ENCODE data around the gene PEX26.
"Not testable (repeated sequence)": the region's sequence is repeated elsewhere in the genome, so short reads cannot be mapped to it uniquely, and the experiment has no call there.

PEX26 gene

DNA sequence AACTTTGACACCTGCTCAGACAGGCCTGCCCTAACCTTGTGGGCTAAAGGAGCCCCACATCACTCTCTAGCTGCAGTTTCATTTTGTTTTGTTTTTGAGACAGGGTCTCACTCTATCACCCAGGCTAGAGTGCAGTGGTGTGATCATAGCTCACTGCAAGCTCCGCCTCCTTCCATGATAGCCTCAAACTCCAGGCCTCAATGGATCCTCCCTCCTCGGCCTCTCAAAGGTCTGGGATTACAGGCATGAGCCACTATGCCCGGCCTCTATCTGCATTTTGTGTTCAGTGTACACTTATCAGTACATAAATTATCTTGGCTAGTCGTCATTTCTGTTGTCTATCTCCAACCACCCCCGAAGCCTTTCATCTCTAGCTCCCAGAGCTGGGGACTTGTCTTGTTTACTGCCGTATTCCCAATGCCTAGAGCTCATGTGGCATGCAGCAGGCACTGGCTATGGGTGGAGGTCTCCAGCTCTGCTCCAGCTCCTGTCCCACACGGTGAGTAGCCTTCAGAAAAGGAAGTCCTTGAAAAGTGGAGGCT, 22.1 kb upstream of the PEX26 start:
- in situ Hi-C loops (cut with MboI; ENCODE audit: low pct_unique_long_range_greater_than_20kb, low sequenced_read_pairs) = no loop called here
- no peak for DNase-seq

DNA sequence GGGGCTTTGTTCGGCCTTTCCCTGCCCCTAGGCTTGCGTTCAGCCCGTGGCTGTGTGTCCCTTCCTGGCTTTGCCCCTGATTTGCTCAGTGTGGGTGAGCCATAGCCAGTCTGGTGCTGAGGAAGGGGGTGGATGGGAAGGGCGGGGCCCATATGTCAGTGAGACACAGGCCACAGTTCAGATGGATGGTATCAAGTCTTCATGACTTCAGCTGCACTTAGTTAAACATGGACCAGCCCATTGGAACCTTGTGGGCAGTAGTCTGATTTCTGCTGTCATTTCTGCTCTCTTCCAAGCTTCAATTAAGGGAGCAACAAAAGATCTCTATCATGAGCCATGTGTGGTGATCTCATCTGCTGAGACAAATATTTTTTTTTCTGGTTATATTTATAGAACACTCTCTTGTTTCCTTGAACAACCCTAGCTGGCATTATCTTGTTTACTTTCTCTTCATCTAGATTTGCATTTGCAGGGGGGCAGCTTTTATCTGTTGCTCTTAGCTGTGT, 21.6 kb upstream of the PEX26 start:
- in situ Hi-C loops (cut with MboI; ENCODE audit: low pct_unique_long_range_greater_than_20kb, low sequenced_read_pairs) = no loop called here
- DNase-seq = no peak

DNA sequence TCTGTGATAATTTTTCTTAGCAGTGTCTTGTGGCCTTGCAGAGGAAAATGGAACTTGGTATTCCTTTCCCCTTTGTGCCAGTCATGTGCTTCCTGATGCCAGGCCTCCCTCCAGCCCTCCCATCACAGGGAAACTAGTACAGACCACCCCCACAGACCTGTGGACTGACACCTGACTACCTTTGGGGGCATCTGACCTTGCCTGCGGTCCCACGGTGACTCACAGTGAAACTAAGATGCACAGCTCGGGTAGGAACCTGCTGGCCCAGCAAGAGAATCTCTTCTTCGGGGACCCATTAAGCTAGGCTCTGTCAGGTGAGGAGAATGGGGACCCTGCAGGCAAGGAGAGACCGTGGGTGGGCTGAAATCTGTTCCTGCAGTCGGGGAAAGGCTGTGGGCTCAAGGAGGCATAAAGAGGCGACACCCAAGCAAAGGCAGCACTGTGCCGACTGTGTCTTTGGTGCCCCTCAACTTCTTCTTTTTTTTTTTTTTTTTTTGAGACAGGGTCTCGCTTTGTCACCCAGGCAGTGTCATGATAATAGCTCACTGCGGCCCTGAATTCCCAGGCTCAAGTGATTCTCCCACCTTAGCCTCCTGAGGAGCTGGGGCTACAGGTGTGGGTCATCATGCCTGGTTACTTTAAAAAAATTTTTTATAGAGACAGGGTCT, 20.8 kb upstream of the PEX26 start:
- in situ Hi-C loops (cut with MboI; ENCODE audit: low pct_unique_long_range_greater_than_20kb, low sequenced_read_pairs) = no loop called here
- no peak for DNase-seq

DNA sequence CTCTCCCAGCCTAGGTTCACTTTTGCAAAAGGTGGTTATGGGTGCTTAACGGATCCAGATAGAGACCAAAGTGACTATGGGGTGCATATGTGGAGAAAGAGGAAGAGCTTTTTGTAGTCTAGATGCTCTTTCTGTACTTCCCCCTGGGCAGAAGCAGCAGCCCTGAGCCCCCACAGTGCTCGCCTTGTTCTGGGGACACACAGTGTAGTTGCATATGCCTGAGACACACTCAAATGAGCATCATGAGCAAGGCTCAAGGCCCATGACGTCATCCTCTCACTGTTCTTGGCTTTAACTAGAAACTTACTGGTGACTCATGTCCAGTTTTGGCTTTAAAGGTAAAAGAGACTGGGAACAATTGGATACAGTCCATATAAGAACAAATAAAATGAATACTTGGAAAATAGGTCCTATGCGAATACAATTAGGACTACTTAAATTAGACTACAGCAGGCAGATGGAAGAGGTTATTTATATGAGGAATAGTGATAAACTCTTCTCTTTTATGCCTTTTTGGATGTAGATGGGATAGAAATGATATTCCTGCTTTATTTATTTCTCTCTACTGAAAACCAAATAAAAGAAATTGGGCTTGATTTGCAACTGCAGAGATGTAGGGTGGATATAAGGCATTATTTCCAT, 20.1 kb upstream of the PEX26 start:
- peak; percentile 18 for DNase-seq
- in situ Hi-C loops (cut with MboI; ENCODE audit: low pct_unique_long_range_greater_than_20kb, low sequenced_read_pairs) = no loop called here

DNA sequence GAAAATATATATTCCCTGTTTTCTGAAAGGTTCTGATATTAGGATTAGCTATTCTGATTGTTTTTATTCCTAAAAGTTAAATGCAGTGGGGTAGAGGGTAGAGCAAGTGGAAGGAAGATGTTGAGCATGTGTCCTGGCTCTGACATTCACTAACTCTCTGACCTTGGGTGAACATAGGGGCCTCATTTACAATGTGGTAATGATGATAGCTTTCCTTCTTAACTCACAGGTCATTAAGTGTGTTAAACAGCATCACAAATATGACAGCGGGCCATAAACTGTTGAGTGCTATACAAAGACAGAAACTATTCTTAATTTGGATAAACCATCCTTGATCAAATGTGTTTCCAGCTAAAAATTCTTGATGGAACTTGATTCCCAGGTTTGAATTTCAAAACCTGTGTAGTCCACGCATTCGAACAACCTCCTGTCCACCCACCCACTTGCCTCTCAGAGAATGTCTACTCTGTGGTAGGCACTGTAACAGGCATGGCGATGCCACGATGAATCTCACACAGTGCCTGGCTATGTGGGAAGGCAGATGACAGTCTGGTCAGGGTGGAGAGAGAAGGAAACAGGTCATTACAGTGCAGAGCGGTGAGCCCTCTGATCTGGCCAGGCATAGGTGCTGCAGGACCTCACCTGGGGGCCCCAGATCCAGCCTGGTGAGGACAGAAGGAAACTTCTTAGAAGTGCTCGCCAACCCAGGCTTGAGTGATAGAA, 19.3 kb upstream of the PEX26 start:
- in situ Hi-C loops (cut with MboI; ENCODE audit: low pct_unique_long_range_greater_than_20kb, low sequenced_read_pairs) = no loop called here
- DNase-seq = no peak

DNA sequence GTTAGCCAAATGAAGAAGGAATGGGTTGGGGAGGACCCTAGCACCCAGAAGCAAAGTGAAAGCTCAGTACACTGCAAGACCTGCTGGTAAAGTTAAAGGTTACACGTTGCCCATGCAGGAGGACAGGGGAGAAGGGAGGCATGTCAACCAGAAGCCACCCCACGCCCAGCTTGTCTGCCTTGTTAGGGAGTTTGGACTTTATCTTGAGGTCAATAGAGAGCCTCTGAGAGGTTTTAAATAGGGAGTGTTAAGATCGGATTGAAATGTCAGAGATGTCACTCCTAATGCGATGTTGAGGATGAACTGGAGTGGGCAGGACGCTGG, 18.7 kb upstream of the PEX26 start:
- in situ Hi-C loops (cut with MboI; ENCODE audit: low pct_unique_long_range_greater_than_20kb, low sequenced_read_pairs) = no loop called here

DNA sequence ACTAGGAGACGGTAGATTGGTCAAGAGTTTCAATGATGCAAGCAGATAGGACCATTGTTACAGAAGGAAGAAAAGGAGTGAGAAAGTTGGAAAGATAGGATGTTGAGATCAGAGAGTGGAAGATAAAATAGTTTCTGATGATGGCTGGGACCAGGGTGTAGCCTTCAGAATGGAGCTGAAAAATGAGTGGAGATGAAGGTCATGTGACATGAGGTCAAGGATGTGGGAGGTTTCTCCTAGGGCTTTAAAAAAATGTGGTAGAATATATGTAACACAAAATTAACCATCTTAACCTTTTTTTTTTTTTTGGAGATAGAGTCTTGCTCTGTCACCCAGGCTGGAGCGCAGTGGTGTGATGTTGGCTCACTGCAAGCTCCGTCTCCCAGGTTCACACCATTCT, 18.3 kb upstream of the PEX26 start:
- DNase-seq = no peak
- in situ Hi-C loops (cut with MboI; ENCODE audit: low pct_unique_long_range_greater_than_20kb, low sequenced_read_pairs) = no loop called here

More for the DNA sequence above, 18.7 kb upstream of the PEX26 start:
- DNase-seq = no peak

DNA sequence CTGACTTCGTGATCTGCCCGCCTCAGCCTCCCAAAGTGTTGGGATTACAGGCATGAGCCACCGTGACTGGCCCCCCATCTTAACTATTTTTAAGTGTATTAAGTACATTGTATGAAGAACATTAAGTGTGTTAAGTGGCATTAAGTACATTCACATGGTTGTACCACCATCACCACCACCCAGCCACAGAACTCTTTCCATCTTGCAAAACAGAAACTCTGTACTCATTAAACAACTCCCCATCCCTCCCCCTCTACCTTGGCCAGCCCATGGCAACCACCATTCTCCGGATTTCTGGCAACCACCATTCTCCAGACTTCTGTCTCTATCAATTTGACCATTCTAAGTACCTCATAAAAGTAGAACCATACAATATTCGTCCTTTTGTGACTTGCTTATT, 17.8 kb upstream of the PEX26 start:
- no peak for DNase-seq
- in situ Hi-C loops (cut with MboI; ENCODE audit: low pct_unique_long_range_greater_than_20kb, low sequenced_read_pairs) = no loop called here

DNA sequence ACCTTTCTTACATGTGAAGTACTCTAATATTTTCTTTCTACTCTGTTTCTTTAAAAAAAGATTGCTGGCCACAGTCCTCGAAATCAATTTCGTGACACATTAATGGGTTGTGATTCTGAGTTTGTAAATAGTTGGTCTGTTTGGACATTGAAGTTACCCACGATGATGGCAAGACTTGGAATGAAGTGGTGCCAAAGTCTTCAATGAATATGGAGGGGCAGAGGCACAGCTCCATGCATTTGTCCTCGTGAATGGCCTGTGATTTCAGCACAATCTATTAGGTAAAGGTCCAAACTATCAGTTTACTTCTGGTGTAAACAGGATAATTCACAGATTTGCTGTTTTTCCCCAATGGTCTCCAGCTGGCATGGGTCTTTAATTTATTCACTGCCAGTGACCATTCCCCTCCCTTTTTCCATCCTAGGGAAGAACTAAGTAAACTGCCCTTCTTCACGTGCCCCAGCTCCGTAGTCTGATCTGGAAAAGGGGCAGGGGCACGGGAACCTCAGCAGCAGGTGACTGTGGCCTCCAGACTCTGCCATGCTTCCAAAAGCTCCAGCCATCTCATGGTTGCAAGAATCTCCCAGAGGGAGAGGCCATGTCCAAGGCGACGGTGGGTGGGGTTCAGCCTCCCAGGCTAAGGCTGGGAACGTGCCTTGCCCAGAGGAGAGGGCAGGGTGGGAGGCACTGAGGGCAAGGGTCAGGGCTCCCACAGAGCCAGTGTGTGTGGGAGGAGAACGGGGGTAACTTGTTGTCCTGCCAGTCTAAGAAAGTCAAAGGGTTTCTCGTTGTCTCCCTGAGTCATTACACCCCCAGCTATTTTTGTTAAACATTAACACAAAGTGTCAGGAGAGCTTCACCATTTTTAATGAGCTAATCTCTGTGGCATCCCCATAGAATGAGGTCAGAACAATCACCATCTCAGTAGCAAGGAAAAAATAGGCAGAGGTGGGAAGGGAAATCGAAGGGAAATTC, 16.9 kb upstream of the PEX26 start:
- no peak for DNase-seq
- in situ Hi-C loops (cut with MboI; ENCODE audit: low pct_unique_long_range_greater_than_20kb, low sequenced_read_pairs) = no loop called here

DNA sequence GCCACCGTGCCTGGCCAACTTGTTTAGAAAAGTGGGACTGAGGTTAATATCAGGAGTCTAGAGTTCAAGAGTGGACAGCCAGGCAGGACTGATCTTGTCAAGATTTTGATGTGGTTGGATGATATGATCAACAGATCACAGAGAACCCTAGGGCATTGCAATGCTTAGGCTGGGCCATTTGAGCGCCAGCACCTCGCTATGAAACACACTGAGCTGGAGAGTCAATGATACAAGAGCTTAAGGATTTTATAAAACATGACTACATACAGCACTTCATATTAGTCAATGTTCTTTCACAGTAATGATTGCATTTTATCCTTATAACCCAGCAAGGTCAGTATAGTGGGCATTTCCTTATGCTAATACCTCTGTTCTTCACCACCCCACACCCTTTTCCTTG, 15.4 kb upstream of the PEX26 start:
- in situ Hi-C loops (cut with MboI; ENCODE audit: low pct_unique_long_range_greater_than_20kb, low sequenced_read_pairs) = no loop called here
- DNase-seq = no peak

DNA sequence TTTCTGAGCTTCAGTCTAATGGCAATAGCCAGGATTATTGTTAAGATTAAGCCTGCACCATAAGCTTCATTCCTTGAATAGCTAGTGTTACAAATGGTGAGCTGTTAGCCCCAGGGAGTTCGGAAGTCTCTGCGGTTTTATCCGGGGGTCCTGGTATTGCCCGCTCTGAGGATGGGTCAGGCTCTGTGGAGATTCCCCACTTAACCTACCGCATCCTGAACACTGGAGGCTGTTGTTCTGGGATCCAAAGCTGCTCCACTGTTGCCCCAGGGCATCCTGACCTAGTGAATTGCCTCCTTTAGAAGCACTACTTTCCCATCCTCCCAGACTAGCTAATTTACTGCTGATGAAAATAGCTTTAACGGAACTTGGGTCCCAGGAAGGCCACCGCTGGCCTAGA, 14.5 kb upstream of the PEX26 start:
- in situ Hi-C loops (cut with MboI; ENCODE audit: low pct_unique_long_range_greater_than_20kb, low sequenced_read_pairs) = no loop called here
- DNase-seq = no peak

DNA sequence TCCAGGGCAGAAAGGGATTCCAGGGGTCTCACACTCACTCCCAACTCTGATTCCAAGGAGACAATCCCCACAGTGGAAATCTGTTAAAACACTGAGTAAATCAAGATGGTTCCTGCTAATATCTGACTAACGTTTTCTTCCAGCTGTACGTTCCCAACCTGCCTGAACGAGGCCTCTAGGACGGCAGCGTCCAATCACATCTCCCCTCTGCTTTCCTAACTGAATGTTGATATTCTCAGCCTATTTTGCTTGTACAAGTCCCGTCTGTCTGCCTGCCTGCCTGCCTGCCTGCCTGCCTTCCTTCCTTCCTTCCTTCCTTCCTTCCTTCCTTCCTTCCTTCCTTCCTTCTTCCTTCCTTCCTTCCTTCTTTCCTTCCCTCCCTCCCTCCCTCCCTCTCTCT, 14.1 kb upstream of the PEX26 start:
- DNase-seq; in situ Hi-C loops (cut with MboI; ENCODE audit: low pct_unique_long_range_greater_than_20kb, low sequenced_read_pairs): not testable (repeated sequence)

DNA sequence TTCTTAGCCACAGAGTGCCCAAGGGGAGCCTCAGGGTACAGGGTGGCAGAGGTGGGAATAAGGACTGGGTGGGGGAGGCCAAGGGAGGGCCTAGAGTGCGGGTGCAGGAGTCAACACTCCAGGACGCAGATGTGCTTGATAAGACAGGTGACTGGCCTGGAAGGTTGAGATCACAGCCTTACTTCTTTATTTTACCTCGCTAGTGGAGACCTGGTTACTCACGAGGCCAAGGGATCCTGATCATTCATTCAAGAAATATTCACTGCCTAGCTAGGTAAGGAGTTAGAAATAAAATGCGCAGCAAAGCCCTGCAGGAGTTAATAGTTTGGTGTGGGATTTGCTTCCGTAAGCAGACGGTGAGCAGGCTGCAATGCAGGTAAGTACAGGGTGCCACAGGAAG, 13.2 kb upstream of the PEX26 start:
- in situ Hi-C loops (cut with MboI; ENCODE audit: low pct_unique_long_range_greater_than_20kb, low sequenced_read_pairs) = no loop called here

DNA sequence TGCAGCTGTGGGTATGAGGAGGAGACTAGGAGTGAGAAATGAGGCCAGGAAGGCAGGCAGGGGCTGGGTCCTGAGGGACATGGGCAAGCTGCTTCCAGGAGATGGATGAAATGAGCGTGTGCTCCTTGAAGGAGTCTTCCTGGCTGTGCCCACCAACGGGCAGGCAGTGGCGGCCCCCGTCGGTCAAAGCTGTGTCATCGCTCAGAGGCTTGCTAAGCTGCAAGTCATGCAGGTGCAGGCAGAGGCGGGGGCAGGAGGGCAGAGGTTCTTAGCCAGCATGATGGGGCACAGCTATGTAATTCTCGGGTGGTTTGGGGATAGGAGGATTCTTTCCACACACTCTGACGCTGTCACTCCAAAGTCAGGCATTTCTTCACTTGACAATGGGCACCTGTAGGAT, 12.5 kb upstream of the PEX26 start:
- DNase-seq = no peak
- in situ Hi-C loops (cut with MboI; ENCODE audit: low pct_unique_long_range_greater_than_20kb, low sequenced_read_pairs) = no loop called here

More for the DNA sequence above, 13.2 kb upstream of the PEX26 start:
- no peak for DNase-seq

DNA sequence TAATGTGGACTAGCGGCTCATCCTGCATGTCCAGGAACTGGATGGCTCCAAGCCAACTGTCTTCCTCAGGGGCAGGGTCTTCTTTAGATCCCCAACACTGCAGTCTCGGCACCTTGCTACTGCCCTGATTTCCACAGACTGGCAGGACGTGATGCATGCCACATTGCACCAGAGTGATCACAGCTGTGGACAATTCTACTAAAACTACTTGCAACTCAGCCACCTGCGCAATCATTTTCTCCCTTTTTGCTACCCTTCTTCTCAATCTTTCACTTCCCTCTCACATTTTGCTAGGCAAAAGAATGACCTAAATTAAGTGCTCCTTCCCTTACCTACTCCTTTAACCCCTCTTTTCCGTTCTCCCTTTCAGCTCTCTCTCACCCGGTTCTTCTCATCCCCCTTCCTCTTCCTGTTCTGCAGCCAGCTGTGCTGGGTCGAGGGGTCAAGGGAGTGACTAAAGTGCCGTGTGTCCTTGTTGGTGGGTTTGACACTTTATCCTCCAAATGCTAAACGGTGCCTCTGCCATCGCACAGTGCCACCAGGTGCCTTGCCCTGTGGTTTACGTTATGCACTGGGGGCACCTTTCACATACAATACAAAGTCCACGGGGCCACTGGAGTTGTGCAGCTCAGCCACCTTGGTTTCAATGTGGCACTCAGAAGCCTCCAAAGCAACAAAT, 11.5 kb upstream of the PEX26 start:
- no peak for DNase-seq
- in situ Hi-C loops (cut with MboI; ENCODE audit: low pct_unique_long_range_greater_than_20kb, low sequenced_read_pairs) = no loop called here

DNA sequence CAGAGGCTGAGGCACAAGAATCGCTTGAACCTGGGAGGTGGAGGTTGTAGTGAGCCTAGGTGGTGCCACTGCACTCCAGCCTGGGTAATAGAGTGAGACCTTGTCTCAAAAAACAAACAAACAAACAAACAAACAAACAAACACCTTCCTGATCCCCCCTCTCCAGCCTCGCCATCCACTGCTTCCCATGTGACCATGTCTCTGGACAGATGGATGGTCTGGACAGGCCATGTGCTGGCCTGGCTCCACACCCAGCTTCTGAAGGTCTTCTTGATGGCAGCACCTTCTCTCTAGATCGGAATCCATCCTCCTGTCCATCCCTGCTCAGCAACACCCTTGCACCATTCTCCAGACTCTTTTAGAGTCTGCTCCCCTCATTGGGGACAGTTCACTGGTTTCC, 10.7 kb upstream of the PEX26 start:
- DNase-seq = no peak
- in situ Hi-C loops (cut with MboI; ENCODE audit: low pct_unique_long_range_greater_than_20kb, low sequenced_read_pairs) = no loop called here

DNA sequence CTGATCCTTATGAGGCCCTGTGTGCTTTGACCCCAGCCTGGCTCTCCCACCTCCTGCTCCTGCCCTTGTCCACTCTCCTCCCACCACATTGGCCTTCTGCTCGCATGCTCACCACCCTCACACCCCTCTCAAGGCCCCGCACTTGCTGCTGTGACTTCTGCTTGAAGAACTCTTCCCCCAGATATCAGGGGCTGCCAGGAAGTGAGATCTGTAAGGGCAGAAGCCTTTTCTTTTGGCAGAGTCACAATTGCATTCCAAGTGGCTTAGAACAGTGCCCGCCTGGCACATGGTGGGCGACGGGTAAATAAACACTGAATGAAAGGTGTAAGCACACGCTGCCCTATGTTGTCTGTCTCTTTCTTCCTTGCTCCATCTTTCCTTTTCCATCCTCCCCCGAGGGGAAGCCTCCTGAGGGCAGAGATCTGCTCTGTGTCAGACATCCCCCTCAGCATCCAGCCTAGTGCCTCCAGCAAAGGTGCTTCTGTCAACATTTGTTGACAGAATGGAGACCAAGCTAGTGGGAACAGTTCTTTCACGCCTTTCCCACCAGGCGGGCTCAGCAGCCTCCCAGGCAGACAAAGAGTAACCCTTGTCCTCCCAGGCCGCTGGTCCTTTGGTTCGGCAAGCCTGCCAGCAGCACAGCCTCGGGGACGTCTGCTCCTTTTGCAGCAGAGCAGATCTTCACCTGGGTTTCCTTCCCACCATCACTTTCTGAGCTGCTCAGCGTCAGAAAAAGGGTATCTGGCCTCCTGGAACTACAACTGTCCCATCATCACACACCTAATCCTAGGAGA, 10.0 kb upstream of the PEX26 start:
- no peak for DNase-seq
- in situ Hi-C loops (cut with MboI; ENCODE audit: low pct_unique_long_range_greater_than_20kb, low sequenced_read_pairs) = no loop called here

Data from KBM-7 (cell line).